Measurements from ENCODE around the gene IFITM1.
A peak's percentile ranks its signal among the peaks of the same experiment; 100 is the strongest.
"Not testable (repeated sequence)": the region's sequence is repeated elsewhere in the genome, so short reads cannot be mapped to it uniquely, and the experiment has no call there.

Gene IFITM1

DNA sequence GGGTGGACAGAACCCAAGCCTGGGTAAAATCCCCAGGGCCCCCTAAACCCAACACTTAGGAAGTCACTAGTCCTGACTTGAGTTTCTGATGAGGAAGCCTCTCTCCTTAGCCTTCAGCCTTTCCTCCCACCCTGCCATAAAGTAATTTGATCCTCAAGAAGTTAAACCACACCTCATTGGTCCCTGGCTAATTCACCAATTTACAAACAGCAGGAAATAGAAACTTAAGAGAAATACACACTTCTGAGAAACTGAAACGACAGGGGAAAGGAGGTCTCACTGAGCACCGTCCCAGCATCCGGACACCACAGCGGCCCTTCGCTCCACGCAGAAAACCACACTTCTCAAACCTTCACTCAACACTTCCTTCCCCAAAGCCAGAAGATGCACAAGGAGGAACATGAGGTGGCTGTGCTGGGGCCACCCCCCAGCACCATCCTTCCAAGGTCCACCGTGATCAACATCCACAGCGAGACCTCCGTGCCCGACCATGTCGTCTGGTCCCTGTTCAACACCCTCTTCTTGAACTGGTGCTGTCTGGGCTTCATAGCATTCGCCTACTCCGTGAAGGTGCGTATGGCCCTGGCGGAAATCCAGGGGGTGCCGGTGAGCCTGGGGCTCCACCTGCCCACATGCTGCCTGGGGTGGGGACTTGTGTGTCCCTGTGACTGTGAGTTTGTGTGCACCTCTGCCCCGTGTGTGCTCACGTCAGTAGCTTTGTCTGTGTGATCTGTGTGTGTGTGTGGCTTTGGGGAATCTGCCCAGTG, at the start of gene IFITM1:
Gene IFITM1 (plus strand): TSS at position 254 of the 767 bp plus-strand sequence. CDS start 131 bp downstream, at position 385.
- DNase-seq (ENCODE audit: low read depth) = peak; percentile 83

DNA sequence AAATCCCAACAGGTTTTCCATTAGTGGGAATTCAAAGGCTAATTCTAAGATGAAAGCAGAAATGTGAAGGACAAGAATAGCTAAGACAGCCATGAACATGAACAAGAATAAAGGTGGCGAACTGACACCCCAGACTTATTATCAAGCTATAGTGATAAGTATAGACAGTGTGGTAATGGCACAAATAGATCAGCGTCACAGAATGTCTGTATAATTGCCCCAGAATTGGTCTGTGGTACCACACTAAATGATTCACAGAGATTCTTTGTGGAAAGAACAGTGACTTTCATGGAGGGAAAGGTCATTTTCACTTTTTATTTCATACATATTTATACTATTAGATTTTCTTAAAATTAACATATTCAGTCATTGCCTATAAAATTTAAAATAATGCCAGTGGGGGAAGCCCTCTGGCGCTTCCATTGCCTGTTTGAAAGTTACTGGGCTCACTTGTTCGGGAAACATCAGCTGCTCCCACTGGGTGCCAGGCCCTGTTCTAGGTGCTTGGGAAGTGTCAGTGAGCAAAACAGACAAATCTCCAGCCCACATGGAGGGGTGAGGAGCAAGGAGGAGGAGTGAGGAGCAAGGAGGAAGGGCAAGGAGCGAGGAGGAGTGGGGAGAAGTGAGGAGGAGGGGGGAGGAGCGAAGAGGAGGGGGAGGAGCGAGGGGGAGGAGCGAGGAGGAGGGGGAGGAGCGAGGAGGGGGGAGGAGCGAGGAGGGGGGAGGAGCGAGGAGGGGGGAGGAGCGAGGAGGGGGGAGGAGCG, 47.0 kb upstream of the IFITM1 start:
- no peak for DNase-seq (ENCODE audit: low read depth)

DNA sequence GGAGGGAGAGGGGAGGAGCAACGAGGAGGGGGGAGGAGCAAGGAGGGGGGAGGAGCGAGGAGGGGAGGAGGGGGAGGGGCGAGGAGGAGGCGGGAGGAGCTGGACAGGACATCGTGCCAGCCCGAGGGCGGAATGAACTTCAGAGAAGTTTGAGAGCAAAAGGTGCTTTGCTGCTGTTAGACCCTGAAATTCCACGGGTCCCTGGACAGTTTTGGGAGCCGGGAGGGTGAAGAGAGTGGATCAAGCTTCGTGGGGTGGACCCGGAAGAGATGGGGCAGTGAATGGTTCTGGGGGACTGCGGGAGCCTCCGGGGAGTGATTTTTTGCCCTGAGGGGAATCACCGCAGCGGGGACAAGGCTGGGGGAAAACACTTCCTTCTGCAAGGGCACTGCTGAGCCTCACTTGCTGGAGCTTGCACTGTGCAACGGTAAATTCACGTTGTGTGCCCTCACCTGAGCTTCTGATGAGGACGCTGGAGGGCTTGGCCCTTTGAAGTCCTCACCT, 46.3 kb upstream of the IFITM1 start:
- DNase-seq (ENCODE audit: low read depth) = no peak

DNA sequence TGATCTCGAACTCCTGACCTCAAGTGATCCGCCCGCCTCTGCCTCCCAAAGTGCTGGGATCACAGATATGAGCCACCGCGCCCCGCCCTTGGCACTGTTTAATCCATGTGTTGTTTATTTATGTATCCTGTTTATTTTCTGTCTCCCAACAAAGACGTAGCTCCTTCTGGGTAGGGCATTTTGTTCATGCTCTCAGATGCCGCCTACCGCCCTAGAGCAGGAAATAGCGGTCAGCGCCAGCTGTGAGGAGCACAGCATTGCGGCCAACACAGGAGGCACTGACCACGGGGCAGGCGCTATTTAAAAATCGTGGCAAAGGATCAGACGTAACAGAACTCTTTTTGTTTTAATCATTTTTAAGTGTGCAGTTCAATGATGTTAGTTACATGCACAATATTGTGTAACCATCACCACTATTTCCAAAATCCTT, 45.1 kb upstream of the IFITM1 start:
- DNase-seq (ENCODE audit: low read depth) = not testable (repeated sequence)

DNA sequence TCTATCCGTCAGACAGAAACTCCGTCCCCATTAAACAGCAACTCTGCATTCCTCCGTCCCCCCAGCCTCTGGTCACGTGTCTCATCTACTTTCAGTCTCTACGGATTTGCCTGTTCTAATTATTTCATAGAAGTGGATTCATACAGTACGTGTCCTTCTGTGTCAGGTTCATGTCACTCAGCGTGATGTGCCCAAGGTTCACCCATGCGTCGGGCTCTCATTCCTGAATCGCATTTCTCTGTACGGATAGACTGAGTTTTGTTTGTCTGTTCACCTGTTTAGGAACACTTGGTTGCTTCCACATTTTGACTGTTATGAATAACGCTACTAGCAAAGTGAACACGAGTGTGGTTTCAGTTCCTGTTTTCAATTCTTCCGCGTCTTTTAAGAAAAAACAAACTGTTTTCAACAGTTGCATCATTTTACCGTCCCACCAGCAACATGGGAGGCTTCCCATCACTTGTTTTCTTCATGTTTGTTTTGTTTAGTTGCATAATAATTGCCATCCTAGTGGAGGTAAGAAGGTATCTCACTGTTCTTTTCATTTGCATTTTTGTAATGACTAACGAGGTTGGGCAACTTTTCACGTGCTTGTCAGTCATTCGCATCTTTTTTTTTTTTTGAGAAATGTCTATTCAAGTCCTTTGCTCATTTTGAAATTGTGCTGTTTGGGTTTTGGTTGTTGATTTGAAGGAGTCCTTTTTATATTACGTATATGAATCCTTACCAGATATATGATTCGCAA, 44.5 kb upstream of the IFITM1 start:
- no peak for DNase-seq (ENCODE audit: low read depth)

DNA sequence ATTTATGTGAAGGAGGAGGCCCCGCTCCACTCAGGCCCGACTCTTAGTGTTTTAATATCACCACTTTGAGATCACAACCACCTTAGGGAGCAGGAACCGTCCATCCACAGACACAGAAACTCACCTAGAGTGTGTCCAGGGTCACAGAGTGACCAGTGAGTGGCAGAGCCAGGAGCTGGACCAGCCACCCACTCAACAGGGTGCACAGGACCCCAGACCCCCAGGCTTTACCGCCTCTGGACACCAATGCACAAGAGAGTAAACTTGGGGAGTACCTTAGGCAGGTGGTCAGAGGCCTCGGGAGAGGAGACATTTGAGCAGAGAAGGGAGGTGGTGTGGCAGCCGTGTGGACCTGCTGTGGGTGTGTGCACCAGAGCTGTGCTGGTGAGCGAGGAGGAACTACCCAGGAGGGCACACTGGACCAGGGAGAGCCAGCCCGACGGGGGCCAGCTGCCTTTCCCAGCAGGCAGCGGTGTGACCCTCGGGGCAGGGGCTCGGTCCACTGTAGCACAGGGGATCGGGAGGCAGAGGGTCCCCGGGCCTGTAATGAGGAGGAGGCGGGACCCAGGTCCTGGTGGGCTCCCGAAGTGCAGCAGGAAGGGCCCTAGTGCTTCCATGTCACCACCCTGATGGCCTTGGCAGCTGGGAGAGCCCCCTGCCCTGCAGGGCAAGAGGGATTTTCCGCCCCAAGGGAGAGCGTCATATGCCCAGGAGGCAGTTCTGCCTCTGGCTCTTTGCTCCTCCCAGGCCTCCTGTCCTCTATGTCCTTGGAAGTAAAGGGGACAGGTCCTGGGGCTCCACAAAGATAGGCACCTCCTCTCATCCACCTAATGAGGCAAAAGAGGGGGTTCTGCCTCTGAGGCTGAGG, 43.2 kb upstream of the IFITM1 start:
- no peak for DNase-seq (ENCODE audit: low read depth)

DNA sequence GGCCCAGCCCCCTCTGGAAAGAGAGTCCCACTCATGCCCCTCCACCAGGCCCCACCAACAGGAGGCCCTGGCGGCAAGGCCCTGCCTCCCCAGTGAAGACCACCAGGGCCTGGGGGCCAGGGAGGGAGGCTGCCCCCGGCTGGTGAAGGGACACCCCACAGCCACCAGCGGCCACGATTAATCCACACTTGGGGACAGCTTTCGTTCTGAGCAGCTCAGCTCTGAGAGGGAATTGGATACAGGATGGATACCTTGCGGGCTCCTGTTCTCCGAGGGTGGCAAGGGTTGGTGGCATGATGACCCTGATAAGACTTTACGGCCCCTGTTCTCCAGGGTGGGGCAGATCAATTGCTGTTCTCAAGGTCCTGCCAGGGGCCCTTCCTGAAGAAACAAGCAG, 42.5 kb upstream of the IFITM1 start:
- no peak for DNase-seq (ENCODE audit: low read depth)

DNA sequence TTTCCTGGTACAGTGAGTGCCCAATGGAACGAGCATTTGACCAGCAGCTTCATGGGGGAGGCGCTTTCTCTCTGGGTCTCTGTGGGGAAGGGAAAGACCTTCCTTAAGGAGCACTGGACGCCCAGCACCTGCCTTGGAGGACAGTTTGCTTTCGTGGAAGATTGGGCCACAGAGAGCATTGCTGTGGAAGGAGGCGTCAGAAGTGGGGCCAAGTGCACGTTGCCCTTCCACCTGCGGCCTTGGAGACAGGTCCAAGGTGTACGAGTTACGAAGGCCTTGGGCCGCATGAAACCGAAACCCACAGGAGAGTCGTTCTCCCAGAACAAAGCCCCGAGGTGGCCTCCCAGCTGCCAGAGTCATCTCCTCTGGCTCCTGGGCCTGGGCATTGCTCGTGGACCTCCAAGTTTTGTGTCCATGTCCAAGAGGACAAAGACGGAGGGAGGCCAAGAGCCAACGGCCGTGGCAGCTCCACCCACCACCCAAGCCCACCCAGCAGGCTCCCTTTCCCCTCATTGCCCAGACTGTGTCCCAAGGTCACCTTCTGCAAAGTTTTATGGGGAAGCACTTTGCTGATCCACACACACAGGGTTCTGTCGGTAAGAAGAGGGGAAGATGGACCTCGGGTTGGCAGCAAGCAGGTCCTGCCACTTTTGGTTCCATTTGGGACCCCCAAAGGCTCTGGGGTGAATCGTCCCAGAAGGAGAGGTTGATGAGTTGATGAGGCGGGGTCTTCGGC, 41.5 kb upstream of the IFITM1 start:
- DNase-seq (ENCODE audit: low read depth) = no peak

DNA sequence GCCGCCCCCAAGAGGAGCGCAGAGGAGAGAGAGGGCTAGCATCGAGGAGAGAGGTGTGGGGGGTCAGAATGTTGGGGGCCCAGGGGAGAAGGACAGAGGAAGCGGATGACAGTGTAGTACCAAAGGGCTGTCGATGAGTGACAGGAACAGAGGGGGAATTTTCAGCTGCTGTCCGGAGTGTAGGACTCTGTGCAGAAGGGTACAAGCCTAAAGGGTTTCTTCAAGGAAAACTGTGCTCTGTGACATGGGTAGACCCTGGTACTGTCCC, 41.0 kb upstream of the IFITM1 start:
- DNase-seq (ENCODE audit: low read depth) = no peak

DNA sequence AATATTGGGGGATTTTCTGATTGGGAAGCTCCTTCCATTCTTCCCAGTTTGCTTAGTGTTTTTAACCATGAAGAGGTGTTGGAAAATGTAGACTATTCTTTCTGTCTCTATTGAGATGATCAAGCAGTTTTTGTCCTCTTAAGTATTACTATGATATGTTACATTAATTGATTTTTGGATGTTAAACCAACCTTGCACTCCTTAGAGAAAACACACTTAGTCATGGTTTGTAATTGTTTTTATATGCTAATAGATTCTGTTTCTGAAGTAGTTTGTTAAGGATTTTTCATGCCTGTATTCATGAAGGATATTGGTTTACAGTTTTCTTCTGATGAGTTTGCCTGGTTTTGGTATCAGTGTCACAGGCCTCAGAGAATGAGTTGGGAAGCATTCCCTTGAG, 37.6 kb upstream of the IFITM1 start:
- no peak for DNase-seq (ENCODE audit: low read depth)

DNA sequence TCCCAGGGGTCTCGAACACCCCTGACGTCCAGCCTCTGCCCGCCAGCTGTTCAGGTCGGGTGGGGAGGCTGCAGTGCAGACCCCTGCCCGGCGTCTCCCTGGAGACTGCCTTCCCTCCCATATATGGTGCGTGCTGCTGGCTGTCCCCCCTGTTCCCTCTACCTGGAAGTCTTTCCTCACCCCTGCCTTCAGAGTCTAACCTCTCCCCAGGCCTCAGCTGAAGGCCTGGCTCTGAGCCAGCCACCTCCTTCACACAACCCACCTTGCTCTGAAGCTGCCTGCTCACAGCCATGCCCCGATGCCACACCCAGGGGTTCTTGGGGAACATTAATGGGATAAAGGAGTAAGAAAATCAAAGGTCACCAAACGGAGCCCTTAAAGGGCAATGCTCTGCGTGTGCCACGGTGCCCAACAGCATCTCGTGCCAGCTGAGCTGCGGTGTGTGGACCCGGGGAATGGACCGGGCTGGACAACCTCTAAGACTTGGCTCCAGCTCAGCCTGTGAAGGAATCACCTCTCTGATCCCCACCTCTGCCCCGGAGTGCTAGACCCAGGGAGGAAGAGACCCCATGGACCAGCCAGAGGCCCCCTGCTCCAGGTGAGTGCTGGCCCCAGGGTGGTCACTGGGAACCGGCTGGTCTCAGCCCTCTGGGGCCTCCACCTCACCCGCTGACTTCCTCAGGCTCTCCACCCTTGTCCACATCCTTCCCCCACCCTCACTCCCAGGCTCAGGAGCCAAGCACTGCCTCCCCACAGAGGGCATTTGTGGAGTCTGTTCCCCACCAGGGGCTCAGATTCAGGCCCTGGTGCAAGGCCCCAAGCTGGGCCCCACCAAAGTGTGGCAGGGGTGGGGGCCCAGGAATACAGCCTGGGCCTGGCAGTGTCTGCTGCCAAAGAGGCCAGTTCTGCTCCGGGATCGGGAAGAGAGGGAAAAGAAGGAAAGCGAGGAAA, 35.6 kb upstream of the IFITM1 start, which contains the start of gene NLRP6:
Gene NLRP6 (plus strand): TSS at position 407 of the 951 bp plus-strand sequence. CDS start 163 bp downstream, at position 570.
- no peak for DNase-seq (ENCODE audit: low read depth)

DNA sequence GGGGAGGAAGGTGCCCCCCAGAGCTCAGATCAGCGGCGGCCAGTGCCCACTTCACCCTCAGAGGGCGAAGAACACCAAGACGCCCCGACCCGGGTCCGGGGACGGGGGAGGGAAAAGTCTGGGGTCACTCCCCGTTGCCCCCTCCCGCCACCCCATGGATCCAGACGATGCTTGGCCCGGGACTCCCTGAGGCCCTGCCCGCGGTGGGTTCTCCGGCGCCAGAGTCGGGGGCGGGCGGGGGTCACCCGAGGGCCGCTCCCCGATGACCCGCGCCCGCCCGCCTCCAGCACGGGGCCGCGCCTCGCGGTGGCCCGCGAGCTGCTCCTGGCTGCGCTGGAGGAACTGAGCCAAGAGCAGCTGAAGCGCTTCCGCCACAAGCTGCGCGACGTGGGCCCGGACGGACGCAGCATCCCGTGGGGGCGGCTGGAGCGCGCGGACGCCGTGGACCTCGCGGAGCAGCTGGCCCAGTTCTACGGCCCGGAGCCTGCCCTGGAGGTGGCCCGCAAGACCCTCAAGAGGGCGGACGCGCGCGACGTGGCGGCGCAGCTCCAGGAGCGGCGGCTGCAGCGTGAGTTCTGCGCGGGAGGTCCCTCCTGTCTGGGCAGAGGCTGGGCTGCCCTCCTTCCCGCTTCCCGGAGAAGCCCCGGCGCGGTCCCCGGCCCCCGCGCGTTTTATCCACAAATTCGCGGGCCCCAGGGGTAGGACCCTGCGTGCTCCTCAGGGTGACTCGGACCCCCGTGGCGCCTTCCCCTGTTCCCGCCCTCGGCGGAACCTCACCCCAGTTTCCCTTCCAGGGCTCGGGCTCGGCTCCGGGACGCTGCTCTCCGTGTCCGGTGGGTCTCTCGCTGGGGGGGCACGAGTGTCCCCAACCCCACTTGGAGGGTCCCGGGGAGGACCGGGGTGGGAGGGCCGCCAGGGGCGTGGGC, 34.5 kb upstream of the IFITM1 start:
- DNase-seq (ENCODE audit: low read depth) = no peak

DNA sequence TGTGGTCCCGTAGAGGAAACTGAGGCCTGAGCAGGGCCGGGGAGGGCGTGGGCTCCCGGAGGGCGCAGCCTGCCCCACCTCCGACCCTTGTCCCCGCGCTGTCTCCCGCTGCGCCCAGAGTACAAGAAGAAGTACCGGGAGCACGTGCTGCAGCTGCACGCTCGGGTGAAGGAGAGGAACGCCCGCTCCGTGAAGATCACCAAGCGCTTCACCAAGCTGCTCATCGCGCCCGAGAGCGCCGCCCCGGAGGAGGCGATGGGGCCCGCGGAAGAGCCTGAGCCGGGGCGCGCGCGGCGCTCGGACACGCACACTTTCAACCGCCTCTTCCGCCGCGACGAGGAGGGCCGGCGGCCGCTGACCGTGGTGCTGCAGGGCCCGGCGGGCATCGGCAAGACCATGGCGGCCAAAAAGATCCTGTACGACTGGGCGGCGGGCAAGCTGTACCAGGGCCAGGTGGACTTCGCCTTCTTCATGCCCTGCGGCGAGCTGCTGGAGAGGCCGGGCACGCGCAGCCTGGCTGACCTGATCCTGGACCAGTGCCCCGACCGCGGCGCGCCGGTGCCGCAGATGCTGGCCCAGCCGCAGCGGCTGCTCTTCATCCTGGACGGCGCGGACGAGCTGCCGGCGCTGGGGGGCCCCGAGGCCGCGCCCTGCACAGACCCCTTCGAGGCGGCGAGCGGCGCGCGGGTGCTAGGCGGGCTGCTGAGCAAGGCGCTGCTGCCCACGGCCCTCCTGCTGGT, 33.7 kb upstream of the IFITM1 start:
- no peak for DNase-seq (ENCODE audit: low read depth)

DNA sequence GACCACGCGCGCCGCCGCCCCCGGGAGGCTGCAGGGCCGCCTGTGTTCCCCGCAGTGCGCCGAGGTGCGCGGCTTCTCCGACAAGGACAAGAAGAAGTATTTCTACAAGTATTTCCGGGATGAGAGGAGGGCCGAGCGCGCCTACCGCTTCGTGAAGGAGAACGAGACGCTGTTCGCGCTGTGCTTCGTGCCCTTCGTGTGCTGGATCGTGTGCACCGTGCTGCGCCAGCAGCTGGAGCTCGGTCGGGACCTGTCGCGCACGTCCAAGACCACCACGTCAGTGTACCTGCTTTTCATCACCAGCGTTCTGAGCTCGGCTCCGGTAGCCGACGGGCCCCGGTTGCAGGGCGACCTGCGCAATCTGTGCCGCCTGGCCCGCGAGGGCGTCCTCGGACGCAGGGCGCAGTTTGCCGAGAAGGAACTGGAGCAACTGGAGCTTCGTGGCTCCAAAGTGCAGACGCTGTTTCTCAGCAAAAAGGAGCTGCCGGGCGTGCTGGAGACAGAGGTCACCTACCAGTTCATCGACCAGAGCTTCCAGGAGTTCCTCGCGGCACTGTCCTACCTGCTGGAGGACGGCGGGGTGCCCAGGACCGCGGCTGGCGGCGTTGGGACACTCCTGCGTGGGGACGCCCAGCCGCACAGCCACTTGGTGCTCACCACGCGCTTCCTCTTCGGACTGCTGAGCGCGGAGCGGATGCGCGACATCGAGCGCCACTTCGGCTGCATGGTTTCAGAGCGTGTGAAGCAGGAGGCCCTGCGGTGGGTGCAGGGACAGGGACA, 32.9 kb upstream of the IFITM1 start:
- no peak for DNase-seq (ENCODE audit: low read depth)

DNA sequence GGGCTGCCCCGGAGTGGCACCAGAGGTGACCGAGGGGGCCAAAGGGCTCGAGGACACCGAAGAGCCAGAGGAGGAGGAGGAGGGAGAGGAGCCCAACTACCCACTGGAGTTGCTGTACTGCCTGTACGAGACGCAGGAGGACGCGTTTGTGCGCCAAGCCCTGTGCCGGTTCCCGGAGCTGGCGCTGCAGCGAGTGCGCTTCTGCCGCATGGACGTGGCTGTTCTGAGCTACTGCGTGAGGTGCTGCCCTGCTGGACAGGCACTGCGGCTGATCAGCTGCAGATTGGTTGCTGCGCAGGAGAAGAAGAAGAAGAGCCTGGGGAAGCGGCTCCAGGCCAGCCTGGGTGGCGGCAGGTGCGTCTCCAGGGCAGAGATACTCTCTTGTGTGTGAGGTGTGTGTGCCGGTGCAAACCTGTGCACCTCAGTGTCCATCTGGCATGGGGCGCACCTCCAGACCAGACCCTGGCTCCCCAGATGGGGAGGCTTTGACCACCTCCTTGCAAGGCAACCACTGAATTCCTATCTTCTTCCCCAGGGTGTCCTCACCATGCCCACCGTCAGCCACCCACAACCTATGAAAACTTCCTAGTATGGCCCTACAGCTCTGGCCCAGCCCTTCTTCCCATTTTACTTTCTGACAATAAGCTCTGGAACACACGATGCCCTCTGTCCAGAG, 32.2 kb upstream of the IFITM1 start:
- no peak for DNase-seq (ENCODE audit: low read depth)

DNA sequence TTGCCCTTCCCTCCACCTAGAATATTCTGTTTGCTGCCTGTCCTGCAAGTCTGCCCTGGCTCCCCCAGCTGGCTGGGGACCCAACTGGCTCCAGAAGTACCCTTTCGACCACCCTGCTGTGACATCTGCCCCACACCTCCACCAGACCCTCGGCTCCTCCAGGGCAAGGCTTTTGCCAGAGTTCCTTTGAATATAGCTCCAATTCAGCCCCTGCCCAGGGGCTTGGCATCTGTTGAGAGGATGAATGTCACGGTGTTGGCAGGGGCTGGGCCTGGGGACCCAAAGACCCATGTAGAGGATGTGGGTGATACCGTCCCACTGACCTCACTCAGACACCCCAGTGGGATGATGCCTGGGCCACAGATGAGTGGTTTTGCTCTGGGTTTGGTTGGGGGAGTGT, 31.7 kb upstream of the IFITM1 start:
- no peak for DNase-seq (ENCODE audit: low read depth)

Measured in stromal cell of bone marrow (primary cell).